ENCODE measurements around the gene VPS35L. TPM values are rescaled to one million over a fixed set of nuclear protein-coding genes. Genes with fewer than 3 reads are reported as not detected.

Gene VPS35L
- polyA plus RNA-seq, 1 experiment = 83.2 TPM

Other genes starting within 250 kb of the VPS35L start
- not detected in 2 replicates for gene TMC5, start 137.8 kb upstream of the VPS35L start, polyA plus RNA-seq (2011; rRNA removed)
- gene GDE1, start 33.6 kb upstream of the VPS35L start, polyA plus RNA-seq (2011; rRNA removed) = 39.7 and 52.0 TPM in 2 replicates
- gene CCP110, start 31.8 kb upstream of the VPS35L start, polyA plus RNA-seq (2011; rRNA removed) = 2.6 and 5.6 TPM in 2 replicates
- gene KNOP1, start 162.5 kb downstream of the VPS35L start, polyA plus RNA-seq (2011; rRNA removed) = 5.0 and 6.8 TPM in 2 replicates
- 4.5 and 6.0 TPM in 2 replicates for gene IQCK, start 162.6 kb downstream of the VPS35L start, polyA plus RNA-seq (2011; rRNA removed)